Hepatocyte (in vitro differentiated cells): ENCODE results near the gene KRT78. TPM values are rescaled to one million over a fixed set of nuclear protein-coding genes. Genes with fewer than 3 reads are reported as not detected.

Source experiments
- DNase-seq: peaks from one replicate; pipeline ENCODE4 v3.0.0-alpha.2; 2016; ENCODE audit warnings: low spot score
- H2AFZ ChIP-seq: fragments of 200-600 bp; sonication (generic); 2 replicates; pipeline ENCODE4 v1.6.0; 2016; ENCODE audit warnings: antibody characterized with exemption, mild to moderate bottlenecking
- H3K27ac ChIP-seq: fragments of 200-600 bp; sonication (generic); 2 replicates; pipeline ENCODE4 v1.5.1; 2016; ENCODE audit warnings: mild to moderate bottlenecking
- H3K27me3 ChIP-seq: fragments of 200-600 bp; sonication (generic); 2 replicates; pipeline ENCODE4 v1.6.1; 2016
- H3K36me3 ChIP-seq: fragments of 200-600 bp; sonication (generic); replicated peaks from 2 replicates; pipeline ENCODE4 v1.5.1; 2016; ENCODE audit warnings: low read depth; ENCODE audit not compliant: insufficient read depth
- H3K4me1 ChIP-seq: fragments of 200-600 bp; sonication (generic); 2 replicates; pipeline ENCODE4 v1.5.1; 2016; ENCODE audit warnings: mild to moderate bottlenecking, moderate library complexity; ENCODE audit not compliant: insufficient read depth
- H3K4me2 ChIP-seq: fragments of 200-600 bp; sonication (generic); 2 replicates; pipeline ENCODE4 v1.6.0; 2016
- H3K4me3 ChIP-seq: fragments of 200-600 bp; sonication (generic); 2 replicates; pipeline ENCODE4 v1.5.1; 2016; ENCODE audit warnings: mild to moderate bottlenecking
- H3K79me2 ChIP-seq: fragments of 200-600 bp; sonication (generic); 2 replicates; pipeline ENCODE4 v1.6.0; 2017; ENCODE audit warnings: mild to moderate bottlenecking
- H3K9me2 ChIP-seq: fragments of 200-600 bp; sonication (generic); replicated peaks from 2 replicates; pipeline ENCODE4 v1.6.0; 2017; ENCODE audit warnings: mild to moderate bottlenecking; ENCODE audit not compliant: insufficient read depth
- H3K9me3 ChIP-seq: fragments of 200-600 bp; sonication (generic); 2 replicates; pipeline ENCODE4 v1.5.1; 2016; ENCODE audit warnings: low read depth, mild to moderate bottlenecking
- H4K20me1 ChIP-seq: fragments of 200-600 bp; sonication (generic); 2 replicates; pipeline ENCODE4 v1.6.0; 2016; ENCODE audit warnings: mild to moderate bottlenecking; ENCODE audit not compliant: insufficient read depth, poor library complexity, severe bottlenecking
- EZH2 ChIP-seq: fragments of 200-600 bp; sonication (generic); IDR thresholded peaks from 2 replicates; pipeline ENCODE4 v1.6.1; 2016; ENCODE audit warnings: antibody characterized with exemption, mild to moderate bottlenecking, borderline replicate concordance
- EZH2phosphoT487 ChIP-seq: fragments of 200-600 bp; sonication (generic); IDR thresholded peaks from one replicate; pipeline ENCODE4 v1.6.1; 2018; ENCODE audit warnings: antibody characterized with exemption, mild to moderate bottlenecking, low read depth, moderate library complexity; ENCODE audit not compliant: unreplicated experiment, severe bottlenecking
- WGBS: methylation state at CpG from one replicate; pipeline ENCODE4 v1.1.6; 2016; ENCODE audit warnings: low lambda C conversion rate; ENCODE audit errors: missing lambda C conversion rate; 5-methylcytosine and 5-hydroxymethylcytosine counted together
- polyA plus RNA-seq: library from polyadenylated mRNA; unstranded; fragments of >200 nt; fragmentation: Nextera tagmentation; extraction: Ambion mirVana; gene quantifications from 2 replicates; pipeline ENCODE4 v1.2.1, GENCODE V29; 2016
- total RNA-seq: library from RNA; depleted of rRNA; stranded (reverse); fragments of >200 nt; gene quantifications from 2 replicates; pipeline ENCODE4 v1.2.3, GENCODE V29; 2014
- TF ChIP-seq, protein P1 (sequence below): fragments of 200-600 bp; sonication (generic); IDR thresholded peaks from 2 replicates; pipeline ENCODE4 v1.5.1; 2016; ENCODE audit warnings: antibody characterized with exemption, mild to moderate bottlenecking; ENCODE audit not compliant: poor library complexity

Gene KRT78
- total and polyA plus RNA-seq, 2 experiments from 2014 or later, result not detected

- Histone ChIP-seq H3K4me1 (peaks cover 21% of the 10 kb centered on the region), H3K4me3 (no peak overlapping the region), H3K4me2 (no peak overlapping the region), H3K27me3 (peaks cover 7% of the 10 kb centered on the region), H4K20me1 (no peaks in the 10 kb centered on the region), H3K9me2 (no peaks in the 10 kb centered on the region), H2AFZ (no peak overlapping the region), H3K36me3 (no peaks in the 10 kb centered on the region), H3K79me2 (no peaks in the 10 kb centered on the region), H3K9me3 (no peaks in the 10 kb centered on the region), H3K27ac (no peak overlapping the region)
- 60% methylated on average over 4 of the region's 4 CpGs for WGBS
- no peak for TF ChIP-seq EZH2
- TF ChIP-seq, protein P1, sequence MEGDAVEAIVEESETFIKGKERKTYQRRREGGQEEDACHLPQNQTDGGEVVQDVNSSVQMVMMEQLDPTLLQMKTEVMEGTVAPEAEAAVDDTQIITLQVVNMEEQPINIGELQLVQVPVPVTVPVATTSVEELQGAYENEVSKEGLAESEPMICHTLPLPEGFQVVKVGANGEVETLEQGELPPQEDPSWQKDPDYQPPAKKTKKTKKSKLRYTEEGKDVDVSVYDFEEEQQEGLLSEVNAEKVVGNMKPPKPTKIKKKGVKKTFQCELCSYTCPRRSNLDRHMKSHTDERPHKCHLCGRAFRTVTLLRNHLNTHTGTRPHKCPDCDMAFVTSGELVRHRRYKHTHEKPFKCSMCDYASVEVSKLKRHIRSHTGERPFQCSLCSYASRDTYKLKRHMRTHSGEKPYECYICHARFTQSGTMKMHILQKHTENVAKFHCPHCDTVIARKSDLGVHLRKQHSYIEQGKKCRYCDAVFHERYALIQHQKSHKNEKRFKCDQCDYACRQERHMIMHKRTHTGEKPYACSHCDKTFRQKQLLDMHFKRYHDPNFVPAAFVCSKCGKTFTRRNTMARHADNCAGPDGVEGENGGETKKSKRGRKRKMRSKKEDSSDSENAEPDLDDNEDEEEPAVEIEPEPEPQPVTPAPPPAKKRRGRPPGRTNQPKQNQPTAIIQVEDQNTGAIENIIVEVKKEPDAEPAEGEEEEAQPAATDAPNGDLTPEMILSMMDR, result no peak
- TF ChIP-seq EZH2phosphoT487, result no peak
- no peak for DNase-seq
Observed at GRCh38 chr12:52814710-52815155, 34.1 kb downstream of the KRT78 start.

DNA sequence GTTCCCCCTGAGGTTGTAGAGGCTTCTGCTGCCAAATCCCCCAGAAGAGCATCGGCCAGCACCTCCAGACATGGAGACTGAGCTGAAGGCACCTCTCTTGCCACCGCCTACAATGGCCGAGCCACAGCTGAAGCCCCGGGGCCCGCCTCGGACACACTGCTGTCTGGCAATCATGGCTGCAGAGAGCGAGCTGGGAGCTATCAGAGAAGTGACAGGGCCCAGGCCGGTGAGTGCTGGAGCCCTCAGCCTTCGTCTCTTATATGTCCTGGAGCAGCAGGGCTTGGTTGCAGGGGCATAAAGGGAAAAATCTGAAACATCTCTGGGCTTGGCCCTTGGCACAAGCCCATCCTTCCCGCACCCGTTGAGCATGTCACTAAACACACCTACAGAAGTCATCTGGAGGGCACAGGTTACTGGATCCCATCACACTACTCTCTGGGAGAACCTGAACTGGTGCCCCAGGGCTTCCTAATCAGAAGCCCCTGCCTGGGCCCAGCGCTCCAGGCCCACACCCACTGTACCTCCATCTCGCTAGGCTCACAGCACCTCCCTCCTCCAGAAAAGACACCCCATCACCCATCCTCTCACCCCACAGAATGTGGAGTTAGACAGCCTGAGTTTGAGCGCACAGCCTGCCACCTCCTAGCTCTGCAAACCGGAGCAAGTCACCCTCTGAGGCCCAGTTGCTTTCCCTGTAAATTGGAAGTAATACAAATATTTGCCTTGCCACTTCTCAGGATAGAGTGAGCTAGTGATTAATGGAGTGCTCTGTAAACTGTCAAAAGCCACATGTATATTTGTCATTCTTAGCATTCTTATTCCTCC is 34.7 kb downstream of the KRT78 start, which contains the start of gene KRT4:
TSS of gene KRT4 (minus strand) at position 232 of the 825 bp plus-strand sequence. CDS start at position 174, 58 bp downstream.
- Histone ChIP-seq H4K20me1 (no peaks in the 10 kb centered on the region), H3K9me3 (no peaks in the 10 kb centered on the region), H3K4me3 (no peak within 1 kb of the TSS), H3K27me3 (peaks cover 7% of the 10 kb centered on the region), H3K36me3 (no peaks in the 10 kb centered on the region), H3K9me2 (no peaks in the 10 kb centered on the region), H3K4me1 (peaks cover 21% of the 10 kb centered on the region), H2AFZ (no peak within 1 kb of the TSS), H3K4me2 (peak within 1 kb of the TSS; percentile 29), H3K27ac (no peak within 1 kb of the TSS), H3K79me2 (no peaks in the 10 kb centered on the region)
- WGBS, result 65% methylated on average over 15 of the region's 15 CpGs
- DNase-seq, result peak; percentile 38
- TF ChIP-seq EZH2 (no peak), EZH2phosphoT487 (no peak)
- TF ChIP-seq, protein P1, result no peak

GRCh38 chr12:52813203-52813819 is 35.5 kb downstream of the KRT78 start:
- 88% methylated on average over 10 of the region's 10 CpGs for WGBS
- no peak overlapping the region for H3K27ac ChIP-seq

More at GRCh38 chr12:52813203-52813819, 35.5 kb downstream of the KRT78 start:
- H3K27me3 ChIP-seq, result peaks cover 13% of the 10 kb centered on the region
- H2AFZ ChIP-seq, result no peak overlapping the region
- DNase-seq, result no peak
- no peaks in the 10 kb centered on the region for H3K9me3 ChIP-seq
- H3K4me2 ChIP-seq, result no peak overlapping the region
- no peaks in the 10 kb centered on the region for H3K79me2 ChIP-seq
- H3K9me2 ChIP-seq, result no peaks in the 10 kb centered on the region
- H4K20me1 ChIP-seq, result no peaks in the 10 kb centered on the region
- no peaks in the 10 kb centered on the region for H3K36me3 ChIP-seq
- no peak for TF ChIP-seq EZH2
- TF ChIP-seq, protein P1, result no peak
- TF ChIP-seq EZH2phosphoT487, result no peak
- peaks cover 16% of the 10 kb centered on the region for H3K4me1 ChIP-seq
- H3K4me3 ChIP-seq, result no peak overlapping the region
